WI38 (cell line): Measurements from ENCODE around the gene KLHDC4.

Experiments used
- H3K4me3 ChIP-seq: 2 replicates; pipeline ENCODE4 v1.5.1; 2011; ENCODE audit warnings: low read depth, mild to moderate bottlenecking, control low read depth, low read length
- TF ChIP-seq, protein P1 (sequence below): IDR thresholded peaks from 2 replicates; pipeline ENCODE4 v1.5.1; 2012; ENCODE audit warnings: low read depth, mild to moderate bottlenecking, control low read depth, low read length

KLHDC4 gene

DNA sequence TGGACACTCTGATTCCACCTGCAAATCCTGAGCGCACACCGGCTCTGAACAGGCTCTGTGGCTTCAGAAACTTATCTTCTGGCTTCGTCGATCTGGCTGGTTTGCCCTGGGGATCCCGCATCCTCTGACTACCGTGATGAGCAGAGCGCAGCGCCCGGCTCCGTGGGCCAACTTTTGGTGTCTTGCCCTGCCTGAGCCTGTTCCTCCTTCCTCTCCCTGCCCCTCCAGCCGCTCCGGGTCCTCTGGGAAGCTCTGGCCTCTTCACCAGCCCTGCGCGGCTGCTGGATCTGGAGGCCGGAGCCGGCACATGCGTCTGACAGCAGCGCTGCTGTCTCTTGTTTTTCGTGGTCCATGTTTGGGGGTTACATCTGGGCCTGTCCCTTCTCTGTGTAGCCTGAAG is 97.8 kb downstream of the KLHDC4 start:
- H3K4me3 ChIP-seq: no peak overlapping the region
- TF ChIP-seq, protein P1, sequence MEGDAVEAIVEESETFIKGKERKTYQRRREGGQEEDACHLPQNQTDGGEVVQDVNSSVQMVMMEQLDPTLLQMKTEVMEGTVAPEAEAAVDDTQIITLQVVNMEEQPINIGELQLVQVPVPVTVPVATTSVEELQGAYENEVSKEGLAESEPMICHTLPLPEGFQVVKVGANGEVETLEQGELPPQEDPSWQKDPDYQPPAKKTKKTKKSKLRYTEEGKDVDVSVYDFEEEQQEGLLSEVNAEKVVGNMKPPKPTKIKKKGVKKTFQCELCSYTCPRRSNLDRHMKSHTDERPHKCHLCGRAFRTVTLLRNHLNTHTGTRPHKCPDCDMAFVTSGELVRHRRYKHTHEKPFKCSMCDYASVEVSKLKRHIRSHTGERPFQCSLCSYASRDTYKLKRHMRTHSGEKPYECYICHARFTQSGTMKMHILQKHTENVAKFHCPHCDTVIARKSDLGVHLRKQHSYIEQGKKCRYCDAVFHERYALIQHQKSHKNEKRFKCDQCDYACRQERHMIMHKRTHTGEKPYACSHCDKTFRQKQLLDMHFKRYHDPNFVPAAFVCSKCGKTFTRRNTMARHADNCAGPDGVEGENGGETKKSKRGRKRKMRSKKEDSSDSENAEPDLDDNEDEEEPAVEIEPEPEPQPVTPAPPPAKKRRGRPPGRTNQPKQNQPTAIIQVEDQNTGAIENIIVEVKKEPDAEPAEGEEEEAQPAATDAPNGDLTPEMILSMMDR: no peak

DNA sequence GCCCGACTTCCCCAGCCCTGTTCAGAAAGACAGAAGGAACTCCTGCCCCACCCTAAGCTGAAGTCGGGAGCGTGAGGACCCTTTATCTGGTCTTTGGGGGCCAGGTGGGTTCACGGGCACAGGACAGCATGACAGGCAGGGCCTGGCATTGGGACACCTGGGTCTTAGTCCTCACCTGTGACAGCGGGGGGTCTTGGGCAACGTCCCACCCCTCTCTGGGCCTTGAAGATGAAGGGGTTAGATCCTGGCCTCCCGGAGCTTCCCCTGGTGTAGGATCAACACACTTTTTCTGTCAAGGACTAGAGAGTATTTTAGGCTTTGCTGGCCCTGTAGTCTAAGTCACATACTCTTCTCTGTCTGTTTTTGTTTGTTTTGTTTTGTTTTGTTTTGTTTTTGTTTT is 98.3 kb downstream of the KLHDC4 start:
- TF ChIP-seq, protein P1: no peak
- H3K4me3 ChIP-seq: no peak overlapping the region

DNA sequence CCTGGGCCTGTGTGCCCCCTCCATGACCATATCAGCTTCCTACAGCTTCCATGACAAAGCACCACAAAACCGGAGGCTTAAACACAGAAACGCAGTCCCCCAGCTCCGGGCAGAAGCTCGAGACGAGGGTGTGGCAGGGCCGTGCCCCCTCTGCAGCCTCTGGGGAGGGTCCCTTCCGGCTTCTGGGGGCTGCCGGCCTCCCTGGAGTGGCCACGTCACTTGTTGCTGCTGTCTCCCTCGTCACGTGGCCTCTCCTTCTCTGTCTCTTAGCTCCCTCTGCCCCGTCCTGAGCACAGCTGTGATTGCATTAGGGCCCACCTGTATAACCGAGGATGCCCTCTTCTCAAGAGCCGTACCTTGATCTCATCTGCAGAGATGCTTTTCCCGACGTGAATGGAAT is 98.9 kb downstream of the KLHDC4 start:
- TF ChIP-seq, protein P1: no peak
- no peak overlapping the region for H3K4me3 ChIP-seq

DNA sequence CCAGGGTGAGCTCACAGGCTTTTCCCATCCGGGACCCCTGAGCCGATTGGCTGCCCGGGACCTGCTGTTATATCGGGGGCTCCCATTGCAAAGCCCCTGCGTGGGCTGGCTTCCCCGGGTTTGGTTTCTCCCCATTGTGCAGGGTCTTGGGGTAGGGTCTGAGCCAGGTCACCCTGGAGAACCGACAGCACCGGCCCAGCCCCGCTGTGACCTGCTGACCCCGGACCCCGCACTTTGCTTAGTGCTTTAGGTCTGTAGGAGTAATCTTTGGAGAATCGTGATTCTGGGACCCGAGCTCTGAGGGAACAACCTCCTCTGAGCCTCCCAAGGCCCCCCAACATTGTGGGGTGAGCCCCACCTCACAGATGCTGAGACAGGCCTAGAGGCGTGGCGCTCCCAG is 100.6 kb downstream of the KLHDC4 start:
- TF ChIP-seq, protein P1: no peak
- H3K4me3 ChIP-seq: no peak overlapping the region

DNA sequence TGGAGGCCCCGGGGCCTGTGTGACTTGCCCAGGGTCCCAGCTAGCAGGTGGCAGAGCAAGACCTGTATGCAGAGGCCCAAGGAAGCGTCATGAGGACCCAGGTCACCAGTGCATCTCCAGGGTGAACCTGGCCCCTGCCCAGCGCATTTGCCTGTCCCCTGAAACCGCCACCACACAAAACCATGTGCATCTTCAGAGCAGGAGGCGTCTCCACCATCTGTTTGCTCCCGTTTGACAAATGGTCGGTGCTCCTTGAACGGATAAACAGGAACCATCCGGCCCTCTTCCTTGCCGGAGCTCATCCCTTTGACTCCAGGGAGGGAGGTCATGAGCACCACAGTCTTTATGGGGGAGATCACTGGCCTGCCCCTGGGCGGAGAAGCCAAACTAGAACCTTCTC is 101.0 kb downstream of the KLHDC4 start:
- TF ChIP-seq, protein P1: no peak
- no peak overlapping the region for H3K4me3 ChIP-seq

DNA sequence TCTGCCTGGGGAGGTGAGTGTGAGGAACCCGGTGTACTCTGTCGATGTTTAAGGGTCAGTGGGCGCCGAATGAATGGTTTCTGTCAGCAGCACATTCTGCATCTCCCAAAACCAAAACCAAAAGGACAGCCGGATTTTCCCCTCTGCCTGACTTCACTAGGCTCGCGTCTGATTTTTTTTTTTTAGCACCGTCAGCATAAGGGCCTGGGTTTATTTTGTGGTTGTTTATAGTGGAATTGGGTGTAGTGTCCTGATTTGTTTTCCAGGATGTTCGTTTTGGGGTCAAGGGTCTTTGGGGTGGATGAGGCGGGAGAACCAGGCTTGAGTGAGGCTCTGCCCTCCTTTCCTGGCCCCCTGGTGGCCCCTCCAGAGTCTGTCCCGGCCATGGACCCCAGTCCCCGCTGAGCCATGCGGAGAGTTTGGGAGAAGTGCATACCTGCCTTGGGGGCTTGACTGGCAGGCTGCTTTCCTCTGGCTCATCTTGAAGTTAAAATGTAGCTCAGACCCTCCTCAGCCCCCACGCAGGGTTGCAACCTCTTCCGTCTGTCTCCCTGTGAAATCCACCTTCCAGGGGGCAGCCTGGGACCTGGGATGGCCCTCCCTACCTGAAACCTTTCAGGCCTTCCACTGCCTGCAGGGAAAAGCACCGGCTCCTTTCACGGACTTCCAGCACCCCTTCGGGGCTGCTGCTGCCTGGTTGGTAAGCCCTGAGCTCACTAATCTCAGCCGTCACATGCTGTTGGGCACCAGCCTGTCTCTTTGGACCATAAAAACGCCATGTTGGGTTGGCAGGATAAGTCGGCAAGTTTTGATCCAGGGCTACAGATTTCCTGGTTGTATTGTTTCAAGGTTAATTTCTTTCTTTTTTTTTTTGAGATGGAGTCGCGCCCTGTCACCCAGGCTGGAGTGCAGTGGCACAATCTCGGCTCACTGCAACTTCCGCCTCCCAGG is 103.3 kb downstream of the KLHDC4 start:
- no peak overlapping the region for H3K4me3 ChIP-seq
- TF ChIP-seq, protein P1: no peak

DNA sequence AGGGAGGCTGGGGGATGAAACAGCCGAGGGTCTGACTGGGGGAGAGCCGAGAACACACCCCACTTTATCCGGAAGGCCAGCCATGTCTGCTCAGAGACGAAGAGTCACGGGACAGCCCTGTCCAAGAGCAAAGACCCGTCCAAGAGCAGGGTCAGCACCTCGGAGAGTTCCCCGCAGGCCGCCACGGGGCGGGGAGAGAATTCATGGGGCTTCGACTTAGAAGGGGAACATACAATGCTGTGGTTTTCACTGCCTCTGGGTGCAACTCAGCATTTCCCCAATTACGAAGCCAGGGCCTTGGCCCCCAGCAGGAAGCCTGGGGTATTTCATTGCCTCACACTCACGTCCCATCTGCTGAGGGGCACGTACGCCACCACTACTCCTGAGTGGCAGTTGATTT is 104.2 kb downstream of the KLHDC4 start:
- TF ChIP-seq, protein P1: no peak
- H3K4me3 ChIP-seq: no peak overlapping the region
